Measurements from ENCODE around the gene SPO11. TPM values are rescaled to one million over a fixed set of nuclear protein-coding genes. Genes with fewer than 3 reads are reported as not detected.

Gene SPO11
- total RNA-seq, 2 experiments from 2014 or later: not detected

- intact Hi-C loops (cut with DNase I, micrococcal nuclease): no loop called here
- no peaks in the 10 kb centered on the region for H3K4me1 Mint-ChIP-seq (ENCODE audit: low read depth)
- no peaks in the 10 kb centered on the region for H3K36me3 ChIP-seq (ENCODE audit: insufficient read depth, low read length)
- no peak for DNase-seq
- no peak overlapping the region for H3K4me3 ChIP-seq (ENCODE audit: low read length)
- H3K27ac ChIP-seq (ENCODE audit: low read depth in 1 of 2, low read length in 2 of 2): no peak overlapping the region
- H3K27me3 Mint-ChIP-seq: peaks cover 53% of the 10 kb centered on the region
- CTCF ChIA-PET: no interaction called here
- H3K4me1 ChIP-seq (ENCODE audit: insufficient read depth, low read length): no peaks in the 10 kb centered on the region
- peaks cover 16 to 27% of the 10 kb centered on the region in 2 experiments for H3K27me3 ChIP-seq (ENCODE audit: control insufficient read depth in 1 of 2, insufficient read depth in 2 of 2, low read length in 2 of 2)
- H3K36me3 Mint-ChIP-seq (ENCODE audit: low read depth): no peaks in the 10 kb centered on the region
- H3K9me3 Mint-ChIP-seq: peaks cover 4% of the 10 kb centered on the region
- no peak overlapping the region for H3K27ac Mint-ChIP-seq
- H3K4me3 Mint-ChIP-seq: no peak overlapping the region
- POLR2A ChIA-PET: no interaction called here
- peaks cover 0 to 9% of the 10 kb centered on the region in 2 experiments for H3K9me3 ChIP-seq (ENCODE audit: control insufficient read depth in 1 of 2, insufficient read depth in 1 of 2, low read length in 2 of 2)
- TF ChIP-seq CTCF (IDR thresholded peaks at IDR 0.05): no peak
- no peak for ATAC-seq (ENCODE audit: poor library complexity)
Measured at GRCh38 chr20:57327820-57328219, 1.8 kb upstream of the SPO11 start.

- Histone ChIP-seq H3K9me3 (ENCODE audit: control insufficient read depth in 1 of 2, insufficient read depth in 1 of 2, low read length in 2 of 2) (peaks cover 0 to 9% of the 10 kb centered on the region in 2 experiments), H3K27me3 (ENCODE audit: control insufficient read depth in 1 of 2, insufficient read depth in 2 of 2, low read length in 2 of 2) (peaks cover 11 to 27% of the 10 kb centered on the region in 2 experiments), H3K27ac (ENCODE audit: low read depth in 1 of 2, low read length in 2 of 2) (no peak overlapping the region), H3K4me1 (ENCODE audit: insufficient read depth, low read length) (no peaks in the 10 kb centered on the region), H3K36me3 (ENCODE audit: insufficient read depth, low read length) (no peaks in the 10 kb centered on the region), H3K4me3 (ENCODE audit: low read length) (no peak overlapping the region)
- H3K4me1 Mint-ChIP-seq (ENCODE audit: low read depth): no peaks in the 10 kb centered on the region
- ATAC-seq (ENCODE audit: poor library complexity) (no peak), DNase-seq (no peak)
- peaks cover 63% of the 10 kb centered on the region for H3K27me3 Mint-ChIP-seq
- H3K4me3 Mint-ChIP-seq: no peak overlapping the region
- no peaks in the 10 kb centered on the region for H3K9me3 Mint-ChIP-seq
- H3K36me3 Mint-ChIP-seq (ENCODE audit: low read depth): no peaks in the 10 kb centered on the region
- no peak overlapping the region for H3K27ac Mint-ChIP-seq
- CTCF ChIA-PET: no interaction called here
- TF ChIP-seq CTCF (IDR thresholded peaks at IDR 0.05): no peak
- POLR2A ChIA-PET: no interaction called here
- intact Hi-C loops (cut with DNase I, micrococcal nuclease): no loop called here
Measured at GRCh38 chr20:57330998-57331397, 1.4 kb downstream of the SPO11 start.

GRCh38 chr20:57332105-57333089 lies 2.8 kb downstream of the SPO11 start:
- intact Hi-C loops (cut with DNase I, micrococcal nuclease): no loop called here
- peaks cover 0 to 9% of the 10 kb centered on the region in 2 experiments for H3K9me3 ChIP-seq (ENCODE audit: control insufficient read depth in 1 of 2, insufficient read depth in 1 of 2, low read length in 2 of 2)
- H3K27ac Mint-ChIP-seq: no peak overlapping the region
- peaks cover 61% of the 10 kb centered on the region for H3K27me3 Mint-ChIP-seq
- H3K27ac ChIP-seq (ENCODE audit: low read depth in 1 of 2, low read length in 2 of 2): no peak overlapping the region
- H3K4me3 ChIP-seq (ENCODE audit: low read length): no peak overlapping the region
- no peak for TF ChIP-seq CTCF (IDR thresholded peaks at IDR 0.05)
- no peaks in the 10 kb centered on the region for H3K4me1 Mint-ChIP-seq (ENCODE audit: low read depth)
- H3K36me3 ChIP-seq (ENCODE audit: insufficient read depth, low read length): no peaks in the 10 kb centered on the region
- no peaks in the 10 kb centered on the region for H3K9me3 Mint-ChIP-seq
- ATAC-seq (ENCODE audit: poor library complexity) (no peak), DNase-seq (no peak)
- peaks cover 11 to 25% of the 10 kb centered on the region in 2 experiments for H3K27me3 ChIP-seq (ENCODE audit: control insufficient read depth in 1 of 2, insufficient read depth in 2 of 2, low read length in 2 of 2)
- no peak overlapping the region for H3K4me3 Mint-ChIP-seq
- ChIA-PET POLR2A (no interaction called here), CTCF (interaction anchor here (0.9 to 1.2 kb wide), 2 partner anchors 19 to 47 kb away, joined by 3 read pairs; no protein-coding TSS in a partner anchor)
- no peaks in the 10 kb centered on the region for H3K36me3 Mint-ChIP-seq (ENCODE audit: low read depth)
- H3K4me1 ChIP-seq (ENCODE audit: insufficient read depth, low read length): no peaks in the 10 kb centered on the region

Measured in CD4-positive, alpha-beta T cell (primary cell).